ENCODE data around the gene PPHLN1. TPM values are rescaled to one million over a fixed set of nuclear protein-coding genes. Genes with fewer than 3 reads are reported as not detected.
"Not testable (repeated sequence)": the region's sequence is repeated elsewhere in the genome, so short reads cannot be mapped to it uniquely, and the experiment has no call there.

PPHLN1 gene
- total RNA-seq, 4 donors from 2014 or later = 32.7 to 52.3 (median 43.5) TPM

- DNase-seq (no peak), ATAC-seq (no peak)
- Histone ChIP-seq H3K9me3 (no peaks in the 10 kb centered on the region), H3K27ac (no peak overlapping the region), H3K4me3 (no peak overlapping the region), H3K27me3 (no peaks in the 10 kb centered on the region), H3K4me1 (no peaks in the 10 kb centered on the region), H3K36me3 (peaks cover 0 to 8% of the 10 kb centered on the region in 2 donors)
- intact Hi-C loops (cut with DNase I; ENCODE audit: low total_unique reads) (no loop called here), in situ Hi-C loops (cut with MboI; ENCODE audit: low sequenced_read_pairs in 4 of 4) (no loop called here)
- TF ChIP-seq POLR2A (IDR thresholded peaks at IDR 0.05) (no peak), CTCF (IDR thresholded peaks at IDR 0.05 in 4 of 5, conservative IDR thresholded peaks at IDR 0.05 in 1 of 5) (no peak)
Measured at GRCh38 chr12:42380733-42381132, 54.8 kb downstream of the PPHLN1 start.

GRCh38 chr12:42382013-42382696 lies 56.2 kb downstream of the PPHLN1 start:
- intact Hi-C loops (cut with DNase I; ENCODE audit: low total_unique reads) = no loop called here
- TF ChIP-seq POLR2A (IDR thresholded peaks at IDR 0.05) = no peak
- TF ChIP-seq CTCF (IDR thresholded peaks at IDR 0.05 in 4 of 5, conservative IDR thresholded peaks at IDR 0.05 in 1 of 5) = no peak
- H3K27me3 ChIP-seq = no peaks in the 10 kb centered on the region
- H3K27ac ChIP-seq = no peak overlapping the region
- no peak for DNase-seq
- H3K4me3 ChIP-seq = no peak overlapping the region
- in situ Hi-C loops (cut with MboI; ENCODE audit: low sequenced_read_pairs in 4 of 4) = no loop called here
- no peaks in the 10 kb centered on the region for H3K36me3 ChIP-seq
- no peaks in the 10 kb centered on the region for H3K4me1 ChIP-seq
- H3K9me3 ChIP-seq = no peaks in the 10 kb centered on the region
- ATAC-seq = no peak

GRCh38 chr12:42385326-42385841 lies 59.4 kb downstream of the PPHLN1 start:
- intact Hi-C loops (cut with DNase I; ENCODE audit: low total_unique reads) = no loop called here
- ATAC-seq = no peak
- Histone ChIP-seq H3K27me3 (no peaks in the 10 kb centered on the region), H3K9me3 (no peaks in the 10 kb centered on the region), H3K4me3 (no peak overlapping the region), H3K4me1 (no peaks in the 10 kb centered on the region), H3K27ac (no peak overlapping the region), H3K36me3 (peaks cover 0 to 10% of the 10 kb centered on the region in 2 donors)
- TF ChIP-seq CTCF (IDR thresholded peaks at IDR 0.05 in 4 of 5, conservative IDR thresholded peaks at IDR 0.05 in 1 of 5) (no peak), POLR2A (IDR thresholded peaks at IDR 0.05) (no peak)
- no peak for DNase-seq
- in situ Hi-C loops (cut with MboI; ENCODE audit: low sequenced_read_pairs in 4 of 4) = no loop called here

- H3K9me3 ChIP-seq = no peaks in the 10 kb centered on the region
- H3K4me1 ChIP-seq = no peaks in the 10 kb centered on the region
- DNase-seq (no peak), ATAC-seq (no peak)
- H3K36me3 ChIP-seq = peaks cover 0 to 10% of the 10 kb centered on the region in 2 donors
- intact Hi-C loops (cut with DNase I; ENCODE audit: low total_unique reads) = no loop called here
- TF ChIP-seq POLR2A (IDR thresholded peaks at IDR 0.05) (no peak), CTCF (IDR thresholded peaks at IDR 0.05 in 4 of 5, conservative IDR thresholded peaks at IDR 0.05 in 1 of 5) (no peak)
- in situ Hi-C loops (cut with MboI; ENCODE audit: low sequenced_read_pairs in 4 of 4) = no loop called here
- H3K27ac ChIP-seq = no peak overlapping the region
- no peaks in the 10 kb centered on the region for H3K27me3 ChIP-seq
- H3K4me3 ChIP-seq = no peak overlapping the region
Measured at GRCh38 chr12:42386308-42386707, 60.3 kb downstream of the PPHLN1 start.

- DNase-seq; H3K27ac ChIP-seq; in situ Hi-C loops (cut with MboI; ENCODE audit: low sequenced_read_pairs in 4 of 4); H3K4me1 ChIP-seq; intact Hi-C loops (cut with DNase I; ENCODE audit: low total_unique reads); H3K9me3 ChIP-seq; H3K4me3 ChIP-seq; H3K27me3 ChIP-seq; ATAC-seq: not testable (repeated sequence)
- peaks cover 0 to 10% of the 10 kb centered on the region in 2 donors for H3K36me3 ChIP-seq
Measured at GRCh38 chr12:42388086-42388485, 62.1 kb downstream of the PPHLN1 start.

Data from gastrocnemius medialis (tissue), 4 donors.